DMS153 (cell line): ENCODE measurements around the gene LHX2.

Experiments used
- DNase-seq: peaks from one replicate; lab custom pipeline; 2025; lab: John Stamatoyannopoulos, UW

LHX2 gene

GRCh38 chr9:124033348-124033747 is 21.8 kb downstream of the LHX2 start:
- DNase-seq, result no peak

GRCh38 chr9:124033967-124034366 is 22.4 kb downstream of the LHX2 start:
- no peak for DNase-seq

- no peak for DNase-seq
These were observed 23.6 kb downstream of the LHX2 start for GRCh38 chr9:124035001-124035650.

- no peak for DNase-seq
These were observed 25.0 kb downstream of the LHX2 start for GRCh38 chr9:124036578-124036977.

GRCh38 chr9:124037790-124038189 is 26.2 kb downstream of the LHX2 start:
- no peak for DNase-seq

- DNase-seq, result no peak
These were observed 26.7 kb downstream of the LHX2 start for GRCh38 chr9:124038239-124038638.

- DNase-seq, result no peak
These were observed 27.4 kb downstream of the LHX2 start for GRCh38 chr9:124038790-124039633.

GRCh38 chr9:124040186-124040931 is 28.8 kb downstream of the LHX2 start:
- DNase-seq, result no peak

GRCh38 chr9:124040935-124041816 is 29.6 kb downstream of the LHX2 start:
- no peak for DNase-seq

- no peak for DNase-seq
These were observed 30.2 kb downstream of the LHX2 start for GRCh38 chr9:124041817-124042116.

GRCh38 chr9:124042201-124042721 is 30.7 kb downstream of the LHX2 start:
- peak; percentile 21 for DNase-seq

GRCh38 chr9:124044448-124044847 is 32.9 kb downstream of the LHX2 start:
- no peak for DNase-seq

GRCh38 chr9:124045076-124045829 is 33.7 kb downstream of the LHX2 start:
- peak; percentile 8 for DNase-seq

- no peak for DNase-seq
These were observed 34.2 kb downstream of the LHX2 start for GRCh38 chr9:124045830-124046177.

GRCh38 chr9:124046189-124046588 is 34.6 kb downstream of the LHX2 start:
- no peak for DNase-seq

- DNase-seq, result no peak
These were observed 35.7 kb downstream of the LHX2 start for GRCh38 chr9:124047251-124047672.

GRCh38 chr9:124050955-124051354 is 39.4 kb downstream of the LHX2 start:
- no peak for DNase-seq

GRCh38 chr9:124052401-124052800 is 40.8 kb downstream of the LHX2 start:
- DNase-seq, result no peak

- DNase-seq, result peak; percentile 55
These were observed 43.1 kb downstream of the LHX2 start for GRCh38 chr9:124054582-124055227.

GRCh38 chr9:124060844-124061605 is 49.5 kb downstream of the LHX2 start:
- no peak for DNase-seq
